HG03159 (cell line): ENCODE results near the gene SLC32A1.

ENCODE experiments used
- ATAC-seq: cut with Tn5 transposase; IDR thresholded peaks from one replicate; pipeline ENCODE4 v1.9.1; 2021; ENCODE audit warnings: mild to moderate bottlenecking, moderate library complexity; ENCODE audit not compliant: unreplicated experiment

SLC32A1 gene

GRCh38 chr20:38751360-38751976 is 27.2 kb downstream of the SLC32A1 start:
- ATAC-seq: no peak

DNA sequence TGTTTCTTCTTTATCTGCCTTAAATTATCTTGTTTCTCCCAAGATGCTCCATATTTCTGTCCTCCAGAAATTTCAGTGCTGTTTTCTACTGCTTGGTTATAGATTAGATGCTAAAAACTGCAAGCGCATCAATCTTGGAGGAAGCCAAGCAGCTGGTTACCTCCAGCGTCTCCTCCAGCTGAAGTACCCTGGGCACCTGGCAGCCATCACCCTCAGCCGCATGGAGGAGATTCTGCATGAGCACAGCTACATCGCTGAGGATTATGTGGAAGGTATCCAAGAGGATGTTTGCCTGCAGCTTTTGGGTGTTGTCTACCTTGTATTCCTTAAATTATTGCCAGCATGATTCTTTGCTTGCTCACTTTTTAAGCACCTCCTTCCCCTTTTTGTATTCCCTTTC is 27.7 kb downstream of the SLC32A1 start:
- no peak for ATAC-seq

- ATAC-seq: no peak
Measured at GRCh38 chr20:38754924-38755323, 30.6 kb downstream of the SLC32A1 start.

DNA sequence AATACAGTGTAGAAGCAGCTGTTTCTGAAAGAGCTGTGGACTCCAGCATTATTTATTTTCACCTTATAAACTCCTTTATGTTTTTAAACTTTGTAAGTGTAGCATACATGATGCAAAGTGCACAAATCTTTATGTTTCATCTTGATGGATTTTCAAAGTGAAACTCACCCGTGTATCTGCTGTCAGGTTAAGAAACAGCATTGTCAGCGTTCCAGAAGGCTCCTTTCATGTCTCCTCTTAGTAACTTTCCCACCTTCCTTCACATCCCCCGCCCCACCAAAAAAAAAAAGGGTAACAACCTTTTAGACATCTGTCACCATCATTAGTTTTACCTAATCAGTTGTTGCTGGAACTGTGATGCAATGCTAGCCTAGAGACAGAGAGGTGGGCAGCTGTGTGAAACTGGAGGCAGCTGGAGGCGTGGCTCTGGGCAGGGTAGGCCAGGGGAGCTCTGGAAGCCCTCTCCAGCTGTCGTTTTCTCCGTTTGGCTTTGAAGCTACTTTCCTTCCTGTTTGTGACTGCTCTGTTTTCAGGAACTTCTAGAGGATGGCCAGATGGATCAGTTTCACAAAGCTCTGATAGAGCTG is 31.1 kb downstream of the SLC32A1 start:
- ATAC-seq: no peak

DNA sequence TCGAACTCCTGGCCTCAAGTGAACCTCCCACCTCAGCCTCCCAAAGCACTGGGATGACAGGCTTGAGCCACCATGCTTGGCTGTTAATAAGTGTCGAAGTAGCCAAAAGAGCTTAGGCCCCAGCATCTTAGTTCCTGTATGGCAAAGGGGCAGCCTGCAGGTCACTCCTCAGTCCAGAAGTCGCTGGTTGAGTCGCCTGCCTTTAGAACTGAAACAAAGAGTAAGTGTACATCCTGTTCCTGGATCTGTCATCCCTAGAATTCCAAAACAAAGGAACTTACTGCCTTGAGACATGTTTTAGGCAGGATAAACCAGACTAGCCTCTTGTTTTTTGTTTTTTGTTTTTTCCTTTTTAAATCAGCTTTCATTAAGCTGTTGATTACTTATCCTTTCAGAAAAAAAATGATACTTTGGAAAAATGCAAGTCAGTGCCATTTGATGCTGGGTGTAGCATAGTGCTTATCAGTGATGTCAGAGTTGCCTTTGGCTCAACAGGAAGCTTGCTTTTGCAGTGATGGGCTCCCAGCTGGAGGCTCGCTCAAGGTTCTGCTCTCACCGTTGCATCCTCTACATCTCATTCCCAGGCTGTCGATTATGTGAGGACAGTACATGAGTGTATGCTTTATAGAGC is 33.0 kb downstream of the SLC32A1 start:
- no peak for ATAC-seq

GRCh38 chr20:38759106-38759505 is 34.8 kb downstream of the SLC32A1 start:
- no peak for ATAC-seq

GRCh38 chr20:38760978-38761377 is 36.7 kb downstream of the SLC32A1 start:
- ATAC-seq: no peak

- ATAC-seq: no peak
Measured at GRCh38 chr20:38762174-38762573, 37.9 kb downstream of the SLC32A1 start.

DNA sequence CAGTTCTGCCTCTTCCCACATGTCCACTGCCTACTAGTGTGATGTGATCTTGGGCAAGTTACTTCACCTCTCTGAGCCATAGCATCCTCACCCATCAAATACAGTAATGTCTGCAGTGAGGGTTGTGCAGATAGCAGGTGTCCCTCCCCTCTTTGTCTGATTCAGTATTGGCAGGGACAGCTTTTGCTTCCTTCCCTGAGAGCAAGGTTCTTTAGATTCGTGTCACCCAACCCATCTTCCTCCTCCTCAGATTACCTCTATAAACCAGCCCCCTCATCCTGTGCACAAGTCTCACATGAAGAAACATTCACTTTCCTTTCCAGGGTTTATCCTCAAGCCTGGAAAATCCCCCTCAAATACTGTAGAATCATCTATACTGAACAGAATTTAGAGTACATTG is 39.3 kb downstream of the SLC32A1 start:
- no peak for ATAC-seq

GRCh38 chr20:38764567-38765318 is 40.5 kb downstream of the SLC32A1 start:
- no peak for ATAC-seq

- ATAC-seq: no peak
Measured at GRCh38 chr20:38766071-38766470, 41.8 kb downstream of the SLC32A1 start.

DNA sequence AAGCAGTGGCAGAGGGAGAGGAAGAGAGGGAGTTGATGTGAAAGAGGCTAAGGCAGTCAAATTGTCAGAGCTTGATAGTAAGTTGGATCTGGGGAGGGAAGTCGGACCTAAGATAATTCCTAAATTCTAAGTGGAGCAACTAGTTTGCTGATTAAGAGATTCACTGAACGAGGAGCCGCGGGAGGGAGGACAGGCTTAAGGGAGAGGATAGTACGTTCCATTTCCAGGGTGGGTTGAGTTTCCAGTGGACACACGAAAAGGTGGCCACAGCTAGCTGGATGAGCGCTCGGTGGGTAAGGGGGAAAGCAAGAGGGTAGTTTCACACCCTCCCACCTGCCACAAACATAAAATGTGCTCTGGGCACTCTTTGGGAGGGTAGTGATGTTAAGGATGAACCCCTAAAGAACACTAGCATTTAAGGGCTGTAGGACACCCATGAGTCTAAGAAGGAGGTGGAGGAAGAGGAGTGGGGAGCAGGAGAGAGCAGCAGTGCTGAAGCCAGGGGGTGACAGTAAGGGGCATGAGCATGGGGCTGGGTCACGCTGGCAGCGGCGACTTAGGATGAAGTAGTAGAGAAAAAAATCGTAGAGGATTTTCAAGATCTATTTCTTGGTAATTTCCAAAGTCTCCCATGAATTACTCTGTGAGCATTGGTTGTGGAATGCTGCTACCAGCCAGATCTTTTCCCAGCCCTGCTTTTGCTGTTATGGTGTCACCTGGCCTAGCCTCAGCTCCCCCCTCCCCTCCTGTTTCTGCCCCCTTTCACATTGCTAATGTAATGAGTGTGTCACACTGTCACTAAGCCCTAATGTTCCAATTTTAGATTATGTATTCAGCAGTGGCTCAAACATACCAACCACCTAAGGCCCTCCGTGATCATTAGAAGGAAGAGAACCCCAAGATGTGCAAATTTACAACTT is 45.4 kb downstream of the SLC32A1 start:
- no peak for ATAC-seq

GRCh38 chr20:38770546-38770945 is 46.3 kb downstream of the SLC32A1 start:
- ATAC-seq: no peak

- no peak for ATAC-seq
Measured at GRCh38 chr20:38770970-38771369, 46.7 kb downstream of the SLC32A1 start.

DNA sequence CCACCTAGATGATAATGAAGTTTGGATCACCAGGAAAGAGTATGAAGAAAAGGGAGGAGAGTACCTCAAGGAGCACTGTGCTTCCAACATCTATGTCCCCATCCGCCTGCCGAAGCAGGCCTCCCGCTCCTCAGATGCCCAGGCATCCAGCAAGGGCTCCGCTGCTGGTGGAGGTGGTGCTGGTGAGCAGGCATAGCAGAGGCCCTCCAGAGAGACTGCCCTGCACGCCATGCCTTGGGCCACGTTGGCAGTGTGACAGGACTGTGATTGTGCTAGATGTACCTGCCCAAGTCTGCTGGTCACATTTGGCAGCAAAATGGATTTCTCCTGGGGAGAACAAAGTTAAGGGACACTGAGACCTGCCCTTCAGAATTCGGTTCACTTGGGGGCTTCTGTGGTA is 47.3 kb downstream of the SLC32A1 start:
- no peak for ATAC-seq

DNA sequence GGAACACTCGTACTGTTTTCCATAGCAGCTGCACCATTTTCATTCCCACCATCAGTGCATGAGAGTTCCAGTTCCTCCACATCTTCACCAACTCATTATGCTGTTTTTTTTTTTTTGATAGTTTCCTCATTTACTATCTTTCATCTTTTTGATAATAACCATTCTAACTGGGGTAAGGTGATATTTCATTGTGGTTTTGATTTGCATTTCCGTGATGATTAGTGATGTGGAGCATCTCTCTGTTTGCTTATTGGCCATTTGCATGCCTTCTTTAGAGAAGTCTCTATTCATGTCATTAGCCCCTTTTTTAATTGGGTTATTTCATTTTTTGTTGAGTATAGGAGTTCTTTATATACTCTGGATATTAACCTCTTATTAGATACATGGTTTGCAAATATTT is 49.9 kb downstream of the SLC32A1 start:
- ATAC-seq: no peak

- ATAC-seq: no peak
Measured at GRCh38 chr20:38776363-38776762, 52.1 kb downstream of the SLC32A1 start.
